HepG2 (cell line): ENCODE measurements around the gene PREX1. TPM values are rescaled to one million over a fixed set of nuclear protein-coding genes. Genes with fewer than 3 reads are reported as not detected.

ENCODE experiments used
- ATAC-seq: fragments of 200-7000 bp; cut with Tn5 transposase; 3 replicates; pipeline ENCODE4 v1.9.1; 2020; ENCODE audit warnings: mild to moderate bottlenecking, moderate library complexity
- BruUV-seq: library from RNA; stranded (reverse); fragments of 400-500 nt; replicated peaks from 2 replicates; lab custom pipeline; 2021; lab: Mats Ljungman, UMichigan
- CTCF ChIA-PET: fragments of 300-600 bp; formaldehyde crosslinking; extraction: SDS; loops from one replicate; lab custom pipeline; 2021; ENCODE audit warnings: low total read pairs, inconsistent platforms, low intra/inter-chr PET ratio; lab: Yijun Ruan, JAX
- POLR2A ChIA-PET: fragments of 350-600 bp; sonication (Branson Sonifier 250); formaldehyde crosslinking; loops from one replicate; lab custom pipeline; 2020; ENCODE audit warnings: antibody characterized with exemption, inconsistent platforms; lab: Yijun Ruan, JAX
- DNase-seq: peaks from one replicate; pipeline ENCODE4 v3.0.0-alpha.2; 2015; ENCODE audit warnings: low spot score
- FAIRE-seq: peaks from 3 replicates; lab custom pipeline; 2011; peaks lifted over from hg19 to GRCh38; lab: Jason Lieb, UNC
- H2AFZ ChIP-seq: one replicate; pipeline ENCODE4 v1.6.1; 2011; ENCODE audit warnings: low read length, inconsistent platforms
- H3K27ac ChIP-seq: fragments of 300-600 bp; 3 replicates; pipeline ENCODE4 v1.8.0; 2011; ENCODE audit warnings: mixed run types, mild to moderate bottlenecking, mixed read lengths, low read length, inconsistent platforms; ENCODE audit not compliant: insufficient read depth; ENCODE audit errors: extremely low read length
- H3K27me3 ChIP-seq, 2 experiments: fragments of 200-600 bp in 1 of 2; 2 replicates in 1 of 2; 3 replicates in 1 of 2; pipeline versions ENCODE4 v1.6.0 to v1.8.0; 2011; ENCODE audit warnings: low read length in 2 of 2, mild to moderate bottlenecking in 2 of 2, moderate library complexity in 2 of 2, inconsistent platforms in 1 of 2; ENCODE audit not compliant: insufficient read depth in 2 of 2, control insufficient read depth in 1 of 2
- H3K36me3 ChIP-seq, 2 experiments: fragments of 200-600 bp in 1 of 2; replicated peaks in 1 of 2; 2 replicates in 1 of 2; 3 replicates in 1 of 2; pipeline versions ENCODE4 v1.5.1 to v1.8.0; 2011; ENCODE audit warnings: low read length in 2 of 2, inconsistent platforms in 1 of 2; ENCODE audit not compliant: insufficient read depth in 2 of 2, control insufficient read depth in 1 of 2
- H3K4me1 ChIP-seq: 2 replicates; pipeline ENCODE4 v1.5.1; 2012; ENCODE audit warnings: low read length, inconsistent platforms; ENCODE audit not compliant: insufficient read depth
- H3K4me2 ChIP-seq: 2 replicates; pipeline ENCODE4 v1.6.0; 2011; ENCODE audit warnings: low read depth, low read length, inconsistent platforms
- H3K4me3 ChIP-seq, 3 experiments: fragments of 200-600 bp in 1 of 3; sonication (generic), shearing (Covaris generic) in 1 of 3; replicated peaks in 1 of 3; 2 replicates each; pipeline ENCODE4 v1.5.1; 2011 to 2016; ENCODE audit warnings: low read length in 3 of 3, inconsistent platforms in 2 of 3, low read depth in 2 of 3, mild to moderate bottlenecking in 2 of 3, control low read depth in 1 of 3, mixed read lengths in 1 of 3; ENCODE audit not compliant: insufficient read depth in 1 of 3
- H3K79me2 ChIP-seq: one replicate; pipeline ENCODE4 v1.6.1; 2011; ENCODE audit warnings: low read length, inconsistent platforms; ENCODE audit not compliant: insufficient read depth
- H3K9ac ChIP-seq: 2 replicates; pipeline ENCODE4 v1.6.0; 2011; ENCODE audit warnings: mild to moderate bottlenecking, low read depth, low read length, inconsistent platforms; ENCODE audit not compliant: insufficient read depth
- H3K9me3 ChIP-seq: 2 replicates; pipeline ENCODE4 v1.5.1; 2012; ENCODE audit warnings: mild to moderate bottlenecking, low read length
- H4K20me1 ChIP-seq: 2 replicates; pipeline ENCODE4 v1.6.0; 2011; ENCODE audit warnings: inconsistent platforms, mild to moderate bottlenecking, low read length, moderate library complexity; ENCODE audit not compliant: insufficient read depth
- KLF16 ChIP-seq, 2 experiments: sonication (generic) in 1 of 2; formaldehyde crosslinking in 1 of 2; IDR thresholded peaks; 2 replicates each; pipeline versions ENCODE4 v1.6.1 to v1.8.0; 2016 to 2023; ENCODE audit warnings: missing genetic modification reagents in 2 of 2, missing compliant biosample characterization in 1 of 2
- NBN ChIP-seq: fragments of 450-650 bp; conservative IDR thresholded peaks from 2 replicates; pipeline ENCODE4 v1.6.1; 2017
- PRDM10 ChIP-seq: sonication (generic); formaldehyde crosslinking; IDR thresholded peaks from 2 replicates; pipeline ENCODE4 v1.4.0; 2020; ENCODE audit warnings: low read depth, missing genetic modification reagents
- ZBTB34 ChIP-seq: sonication (generic); formaldehyde crosslinking; IDR thresholded peaks from 2 replicates; pipeline ENCODE4 v1.8.0; 2022; ENCODE audit warnings: mild to moderate bottlenecking, missing genetic modification reagents
- ZNF101 ChIP-seq: sonication (generic); formaldehyde crosslinking; IDR thresholded peaks from 2 replicates; pipeline ENCODE4 v1.4.0; 2020; ENCODE audit warnings: mild to moderate bottlenecking, low read depth, missing genetic modification reagents, borderline replicate concordance
- WGBS: methylation state at CpG from one replicate; pipeline ENCODE4 v1.1.6; 2017; ENCODE audit warnings: low lambda C conversion rate; 5-methylcytosine and 5-hydroxymethylcytosine counted together
- in situ Hi-C: cut with HindIII; loops from 2 replicates; pipeline ENCODE4 v1.10.0; 2017; ENCODE audit warnings: low pct_unique_long_range_greater_than_20kb; ENCODE audit not compliant: extremely low pct_ligation_motif_present
- intact Hi-C: fragments of 100-400 bp; cut with micrococcal nuclease; formaldehyde crosslinking; loops from one replicate; pipeline ENCODE4 v1.10.0; 2022; ENCODE audit not compliant: unreplicated experiment
- polyA plus RNA-seq, 8 experiments: library from polyadenylated mRNA; depleted of rRNA in 3 of 8; stranded (reverse) in 7 of 8; unstranded in 1 of 8; fragments of >200 nt; fragmentation: Illumina TruSeq in 4 of 8; extraction: Trizol in 4 of 8; gene quantifications; 2 replicates each; pipeline versions ENCODE4 v1.2.1 to v1.2.3, GENCODE V29; 2011 to 2016; ENCODE audit warnings: low read depth in 4 of 8, missing spikeins in 1 of 8, mixed read lengths in 1 of 8; ENCODE audit not compliant: insufficient read depth in 1 of 8
- total RNA-seq, 5 experiments: library from RNA; depleted of rRNA; stranded (reverse); fragments of >200 nt; fragmentation: Illumina TruSeq; extraction: Trizol; gene quantifications; 2 replicates each; pipeline ENCODE4 v1.2.3, GENCODE V29; 2016; ENCODE audit warnings: low read depth in 1 of 5

PREX1 gene
- total and polyA plus RNA-seq, 2 of the 13 experiments (the other 11 are each of a cell fraction or from before 2014, with no cell fraction given), result 0.02 to 0.04 TPM

GRCh38 chr20:48709744-48710143, 118.1 kb downstream of the PREX1 start:
- Histone ChIP-seq H3K4me1 (no peaks in the 10 kb centered on the region), H3K36me3 (no peaks in the 10 kb centered on the region), H3K4me3 (no peak overlapping the region), H3K9ac (no peak overlapping the region), H3K27ac (no peak overlapping the region), H2AFZ (no peak overlapping the region), H4K20me1 (no peaks in the 10 kb centered on the region; the same call in 1 of the 2 replicates), H3K27me3 (peaks cover 0 to 4% of the 10 kb centered on the region in 2 experiments; a peak in 3 of 5 replicates), H3K4me2 (no peak overlapping the region), H3K79me2 (no peaks in the 10 kb centered on the region), H3K9me3 (no peaks in the 10 kb centered on the region)
- no peak for DNase-seq
- ATAC-seq, result no peak
- POLR2A ChIA-PET, result no interaction called here
- in situ Hi-C loops (no loop called here), intact Hi-C loops (no loop called here)
- CTCF ChIA-PET, result no interaction called here
- 50% methylated on average over 4 of the region's 4 CpGs for WGBS
- TF ChIP-seq NBN, result no peak
- no peak for TF ChIP-seq PRDM10 (CRISPR knock-in tag)
- no peak for TF ChIP-seq ZBTB34 (CRISPR knock-in tag)
- TF ChIP-seq KLF16 (CRISPR knock-in tag; IDR thresholded peaks at IDR 0.05), result no peak
- TF ChIP-seq ZNF101, result no peak
- BruUV-seq, result no TSS peak
- no peak for FAIRE-seq
